HepG2 (cell line): ENCODE results near the gene DPP6. TPM values are rescaled to one million over a fixed set of nuclear protein-coding genes. Genes with fewer than 3 reads are reported as not detected.

Source experiments
- ATAC-seq: fragments of 200-7000 bp; cut with Tn5 transposase; 3 replicates; pipeline ENCODE4 v1.9.1; 2020; ENCODE audit warnings: mild to moderate bottlenecking, moderate library complexity
- BruUV-seq: library from RNA; stranded (reverse); fragments of 400-500 nt; replicated peaks from 2 replicates; lab custom pipeline; 2021; lab: Mats Ljungman, UMichigan
- CTCF ChIA-PET: fragments of 300-600 bp; formaldehyde crosslinking; extraction: SDS; loops from one replicate; lab custom pipeline; 2021; ENCODE audit warnings: low total read pairs, inconsistent platforms, low intra/inter-chr PET ratio; lab: Yijun Ruan, JAX
- POLR2A ChIA-PET: fragments of 350-600 bp; sonication (Branson Sonifier 250); formaldehyde crosslinking; loops from one replicate; lab custom pipeline; 2020; ENCODE audit warnings: antibody characterized with exemption, inconsistent platforms; lab: Yijun Ruan, JAX
- DNase-seq: peaks from one replicate; pipeline ENCODE4 v3.0.0-alpha.2; 2015; ENCODE audit warnings: low spot score
- FAIRE-seq: peaks from 3 replicates; lab custom pipeline; 2011; peaks lifted over from hg19 to GRCh38; lab: Jason Lieb, UNC
- H2AFZ ChIP-seq: one replicate; pipeline ENCODE4 v1.6.1; 2011; ENCODE audit warnings: low read length, inconsistent platforms
- H3K27ac ChIP-seq: fragments of 300-600 bp; 3 replicates; pipeline ENCODE4 v1.8.0; 2011; ENCODE audit warnings: mixed run types, mild to moderate bottlenecking, mixed read lengths, low read length, inconsistent platforms; ENCODE audit not compliant: insufficient read depth; ENCODE audit errors: extremely low read length
- H3K27me3 ChIP-seq, 2 experiments: fragments of 200-600 bp in 1 of 2; 2 replicates in 1 of 2; 3 replicates in 1 of 2; pipeline versions ENCODE4 v1.6.0 to v1.8.0; 2011; ENCODE audit warnings: low read length in 2 of 2, mild to moderate bottlenecking in 2 of 2, moderate library complexity in 2 of 2, inconsistent platforms in 1 of 2; ENCODE audit not compliant: insufficient read depth in 2 of 2, control insufficient read depth in 1 of 2
- H3K36me3 ChIP-seq, 2 experiments: fragments of 200-600 bp in 1 of 2; replicated peaks in 1 of 2; 2 replicates in 1 of 2; 3 replicates in 1 of 2; pipeline versions ENCODE4 v1.5.1 to v1.8.0; 2011; ENCODE audit warnings: low read length in 2 of 2, inconsistent platforms in 1 of 2; ENCODE audit not compliant: insufficient read depth in 2 of 2, control insufficient read depth in 1 of 2
- H3K4me1 ChIP-seq: 2 replicates; pipeline ENCODE4 v1.5.1; 2012; ENCODE audit warnings: low read length, inconsistent platforms; ENCODE audit not compliant: insufficient read depth
- H3K4me2 ChIP-seq: 2 replicates; pipeline ENCODE4 v1.6.0; 2011; ENCODE audit warnings: low read depth, low read length, inconsistent platforms
- H3K4me3 ChIP-seq, 3 experiments: fragments of 200-600 bp in 1 of 3; sonication (generic), shearing (Covaris generic) in 1 of 3; replicated peaks in 1 of 3; 2 replicates each; pipeline ENCODE4 v1.5.1; 2011 to 2016; ENCODE audit warnings: low read length in 3 of 3, inconsistent platforms in 2 of 3, low read depth in 2 of 3, mild to moderate bottlenecking in 2 of 3, control low read depth in 1 of 3, mixed read lengths in 1 of 3; ENCODE audit not compliant: insufficient read depth in 1 of 3
- H3K79me2 ChIP-seq: one replicate; pipeline ENCODE4 v1.6.1; 2011; ENCODE audit warnings: low read length, inconsistent platforms; ENCODE audit not compliant: insufficient read depth
- H3K9ac ChIP-seq: 2 replicates; pipeline ENCODE4 v1.6.0; 2011; ENCODE audit warnings: mild to moderate bottlenecking, low read depth, low read length, inconsistent platforms; ENCODE audit not compliant: insufficient read depth
- H3K9me3 ChIP-seq: 2 replicates; pipeline ENCODE4 v1.5.1; 2012; ENCODE audit warnings: mild to moderate bottlenecking, low read length
- H4K20me1 ChIP-seq: 2 replicates; pipeline ENCODE4 v1.6.0; 2011; ENCODE audit warnings: inconsistent platforms, mild to moderate bottlenecking, low read length, moderate library complexity; ENCODE audit not compliant: insufficient read depth
- ELF4 ChIP-seq: sonication (generic); formaldehyde crosslinking; IDR thresholded peaks from 2 replicates; pipeline ENCODE4 v1.5.0; 2020; ENCODE audit warnings: missing genetic modification reagents, mild to moderate bottlenecking, moderate library complexity, borderline replicate concordance
- GTF2F1 ChIP-seq: fragments of 150-350 bp; IDR thresholded peaks from 2 replicates; pipeline ENCODE4 v1.6.1; 2014; ENCODE audit warnings: low read length
- HOXD1 ChIP-seq: sonication (generic); formaldehyde crosslinking; IDR thresholded peaks from 2 replicates; pipeline ENCODE4 v1.5.0; 2020; ENCODE audit warnings: missing genetic modification reagents
- KLF9 ChIP-seq: IDR thresholded peaks from 2 replicates; pipeline ENCODE4 v1.6.1; 2016; ENCODE audit warnings: low read depth
- MED1 ChIP-seq: sonication (generic); formaldehyde crosslinking; IDR thresholded peaks from 2 replicates; pipeline ENCODE4 v1.4.0; 2020; ENCODE audit warnings: missing genetic modification reagents
- NCOR1 ChIP-seq: fragments of 200-600 bp; sonication (generic); IDR thresholded peaks from 2 replicates; pipeline ENCODE4 v1.7.0; 2017; ENCODE audit warnings: antibody characterized with exemption, low read length, borderline replicate concordance
- RAD21 ChIP-seq: fragments of 450-650 bp; formaldehyde crosslinking; IDR thresholded peaks from 2 replicates; pipeline ENCODE4 v1.5.0; 2020; ENCODE audit warnings: mild to moderate bottlenecking
- REL ChIP-seq: sonication (generic); formaldehyde crosslinking; conservative IDR thresholded peaks from 2 replicates; pipeline ENCODE4 v1.8.0; 2022; ENCODE audit warnings: mild to moderate bottlenecking, missing genetic modification reagents, moderate library complexity
- TBL1XR1 ChIP-seq: fragments of 150-350 bp; IDR thresholded peaks from 2 replicates; pipeline ENCODE4 v1.6.1; 2014; ENCODE audit warnings: borderline replicate concordance, low read length; ENCODE audit not compliant: partially characterized antibody
- ZNF224 ChIP-seq: sonication (generic); formaldehyde crosslinking; IDR thresholded peaks from 2 replicates; pipeline ENCODE4 v1.5.0; 2020; ENCODE audit warnings: mild to moderate bottlenecking, missing genetic modification reagents
- ZNF543 ChIP-seq: sonication (generic); formaldehyde crosslinking; IDR thresholded peaks from 2 replicates; pipeline ENCODE4 v1.4.0; 2020; ENCODE audit warnings: mild to moderate bottlenecking, missing genetic modification reagents
- ZNF563 ChIP-seq: sonication (generic); formaldehyde crosslinking; IDR thresholded peaks from 2 replicates; pipeline ENCODE4 v1.8.0; 2022; ENCODE audit warnings: mild to moderate bottlenecking, moderate library complexity, missing genetic modification reagents
- ZNF576 ChIP-seq: sonication (generic); formaldehyde crosslinking; IDR thresholded peaks from 2 replicates; pipeline ENCODE4 v1.4.0; 2020; ENCODE audit warnings: mild to moderate bottlenecking, missing genetic modification reagents
- ZNF766 ChIP-seq: sonication (generic); formaldehyde crosslinking; IDR thresholded peaks from 2 replicates; pipeline ENCODE4 v1.5.0; 2020; ENCODE audit warnings: missing genetic modification reagents, borderline replicate concordance
- ZNF781 ChIP-seq: sonication (generic); formaldehyde crosslinking; IDR thresholded peaks from 2 replicates; pipeline ENCODE4 v1.5.1; 2020; ENCODE audit warnings: borderline replicate concordance, mild to moderate bottlenecking, missing genetic modification reagents; ENCODE audit errors: not compliant biosample characterization
- ZSCAN29 ChIP-seq: sonication (generic); formaldehyde crosslinking; conservative IDR thresholded peaks from 2 replicates; pipeline ENCODE4 v1.4.0; 2020; ENCODE audit warnings: mild to moderate bottlenecking, missing genetic modification reagents
- WGBS: methylation state at CpG from one replicate; pipeline ENCODE4 v1.1.6; 2017; ENCODE audit warnings: low lambda C conversion rate; 5-methylcytosine and 5-hydroxymethylcytosine counted together
- in situ Hi-C: cut with HindIII; loops from 2 replicates; pipeline ENCODE4 v1.10.0; 2017; ENCODE audit warnings: low pct_unique_long_range_greater_than_20kb; ENCODE audit not compliant: extremely low pct_ligation_motif_present
- intact Hi-C: fragments of 100-400 bp; cut with micrococcal nuclease; formaldehyde crosslinking; loops from one replicate; pipeline ENCODE4 v1.10.0; 2022; ENCODE audit not compliant: unreplicated experiment
- polyA plus RNA-seq, 8 experiments: library from polyadenylated mRNA; depleted of rRNA in 3 of 8; stranded (reverse) in 7 of 8; unstranded in 1 of 8; fragments of >200 nt; fragmentation: Illumina TruSeq in 4 of 8; extraction: Trizol in 4 of 8; gene quantifications; 2 replicates each; pipeline versions ENCODE4 v1.2.1 to v1.2.3, GENCODE V29; 2011 to 2016; ENCODE audit warnings: low read depth in 4 of 8, missing spikeins in 1 of 8, mixed read lengths in 1 of 8; ENCODE audit not compliant: insufficient read depth in 1 of 8
- total RNA-seq, 5 experiments: library from RNA; depleted of rRNA; stranded (reverse); fragments of >200 nt; fragmentation: Illumina TruSeq; extraction: Trizol; gene quantifications; 2 replicates each; pipeline ENCODE4 v1.2.3, GENCODE V29; 2016; ENCODE audit warnings: low read depth in 1 of 5
- TF ChIP-seq, protein P1 (sequence below): sonication (generic); formaldehyde crosslinking; IDR thresholded peaks from 2 replicates; pipeline ENCODE4 v1.5.0; 2020; ENCODE audit warnings: missing genetic modification reagents

The DPP6 gene
- total and polyA plus RNA-seq, 2 of the 13 experiments (the other 11 are each of a cell fraction or from before 2014, with no cell fraction given): not detected

DNA sequence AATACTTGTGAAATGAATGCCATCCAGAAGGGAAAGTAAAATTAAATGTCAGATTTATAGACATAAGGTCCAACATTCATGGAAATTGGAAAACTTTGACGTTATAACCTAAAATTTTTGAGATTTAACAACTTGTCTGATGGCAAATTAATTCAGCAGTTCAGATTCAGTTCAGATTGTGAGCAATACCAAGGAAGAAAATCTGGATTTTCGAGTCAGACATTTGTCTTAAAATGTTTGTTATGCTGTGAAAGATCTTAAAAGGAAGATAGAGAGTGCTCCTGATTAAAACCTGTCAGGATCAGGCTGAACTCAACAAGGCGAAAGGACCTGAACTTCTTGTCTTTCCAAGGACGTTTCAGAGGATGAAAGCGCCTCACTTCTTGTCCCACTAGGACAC, 629.8 kb downstream of the DPP6 start:
- Histone ChIP-seq H2AFZ (no peak overlapping the region), H3K79me2 (no peaks in the 10 kb centered on the region), H3K9ac (no peak overlapping the region)
- no TSS peak for BruUV-seq
- intact Hi-C loops: no loop called here
- TF ChIP-seq GTF2F1 (no peak), HOXD1 (no peak), KLF9 (CRISPR knock-in tag) (no peak), ZNF543 (CRISPR knock-in tag) (no peak), ZSCAN29 (CRISPR knock-in tag) (no peak), ZNF576 (CRISPR knock-in tag) (no peak), NCOR1 (no peak), REL (CRISPR knock-in tag) (no peak), ELF4 (CRISPR knock-in tag) (no peak), TBL1XR1 (no peak), ZNF224 (CRISPR knock-in tag) (no peak), ZNF766 (CRISPR knock-in tag) (no peak), MED1 (no peak), ZNF781 (CRISPR knock-in tag) (no peak), RAD21 (CRISPR knock-in tag) (no peak), ZNF563 (CRISPR knock-in tag) (no peak)
- TF ChIP-seq, protein P1, sequence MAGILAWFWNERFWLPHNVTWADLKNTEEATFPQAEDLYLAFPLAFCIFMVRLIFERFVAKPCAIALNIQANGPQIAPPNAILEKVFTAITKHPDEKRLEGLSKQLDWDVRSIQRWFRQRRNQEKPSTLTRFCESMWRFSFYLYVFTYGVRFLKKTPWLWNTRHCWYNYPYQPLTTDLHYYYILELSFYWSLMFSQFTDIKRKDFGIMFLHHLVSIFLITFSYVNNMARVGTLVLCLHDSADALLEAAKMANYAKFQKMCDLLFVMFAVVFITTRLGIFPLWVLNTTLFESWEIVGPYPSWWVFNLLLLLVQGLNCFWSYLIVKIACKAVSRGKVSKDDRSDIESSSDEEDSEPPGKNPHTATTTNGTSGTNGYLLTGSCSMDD (CRISPR knock-in tag): no peak
- TF ChIP-seq, all 625 proteins: peak for 0
- POLR2A ChIA-PET: no interaction called here
- no peak overlapping the region for H3K4me2 ChIP-seq
- no peak for FAIRE-seq
- H3K4me3 ChIP-seq: no peak overlapping the region
- no peaks in the 10 kb centered on the region for H3K36me3 ChIP-seq
- CTCF ChIA-PET: no interaction called here
- in situ Hi-C loops: no loop called here
- 25% methylated on average over 5 of the region's 5 CpGs for WGBS
- no peak for DNase-seq
- ATAC-seq: no peak
- no peaks in the 10 kb centered on the region for H3K9me3 ChIP-seq
- no peaks in the 10 kb centered on the region for H4K20me1 ChIP-seq
- no peak overlapping the region for H3K27ac ChIP-seq
- no peaks in the 10 kb centered on the region for H3K4me1 ChIP-seq
- peaks cover 0 to 3% of the 10 kb centered on the region in 2 experiments; a peak in 2 of 5 replicates for H3K27me3 ChIP-seq
